Retina (tissue), 1 donor: Measurements from ENCODE around the gene DMBX1.

ENCODE experiments used
- DNase-seq: peaks from one replicate; pipeline ENCODE4 v3.0.0-alpha.2; 2016

Gene DMBX1

GRCh38 chr1:46526691-46527291, 37.2 kb downstream of the DMBX1 start:
- no peak for DNase-seq

GRCh38 chr1:46527474-46528296, 38.0 kb downstream of the DMBX1 start:
- peak; percentile 88 for DNase-seq

- DNase-seq: no peak
Measured at GRCh38 chr1:46528297-46528955, 38.8 kb downstream of the DMBX1 start.

- DNase-seq: no peak
Measured at GRCh38 chr1:46529031-46529630, 39.5 kb downstream of the DMBX1 start.

GRCh38 chr1:46530311-46530710, 40.7 kb downstream of the DMBX1 start:
- DNase-seq: no peak

- no peak for DNase-seq
Measured at GRCh38 chr1:46530791-46531409, 41.3 kb downstream of the DMBX1 start.

- no peak for DNase-seq
Measured at GRCh38 chr1:46532095-46532494, 42.5 kb downstream of the DMBX1 start.

GRCh38 chr1:46532498-46533178, 43.0 kb downstream of the DMBX1 start:
- DNase-seq: peak; percentile 77

- no peak for DNase-seq
Measured at GRCh38 chr1:46533179-46533864, 43.7 kb downstream of the DMBX1 start.

- no peak for DNase-seq
Measured at GRCh38 chr1:46535063-46535462, 45.4 kb downstream of the DMBX1 start.

- DNase-seq: no peak
Measured at GRCh38 chr1:46536527-46536926, 46.9 kb downstream of the DMBX1 start.

- no peak for DNase-seq
Measured at GRCh38 chr1:46537651-46538050, 48.0 kb downstream of the DMBX1 start.

GRCh38 chr1:46538147-46538546, 48.5 kb downstream of the DMBX1 start:
- DNase-seq: no peak
